ENCODE measurements around the gene LGALS16.
A peak's percentile ranks its signal among the peaks of the same experiment; 100 is the strongest.

The LGALS16 gene

GRCh38 chr19:39643591-39643990 is 12.1 kb upstream of the LGALS16 start:
- Histone ChIP-seq H3K9ac (ENCODE audit: low read depth, low read length) (no peak overlapping the region), H3K4me1 (ENCODE audit: insufficient read depth, low read length) (no peaks in the 10 kb centered on the region), H3K4me3 (ENCODE audit: low read depth in 1 of 2, low read length in 2 of 2) (no peak overlapping the region), H3K9me3 (ENCODE audit: insufficient read depth, low read length, severe bottlenecking) (no peaks in the 10 kb centered on the region), H3K27ac (ENCODE audit: low read length) (no peak overlapping the region), H3K4me2 (ENCODE audit: insufficient read depth, low read length) (no peak overlapping the region), H3K36me3 (ENCODE audit: insufficient read depth, low read length) (no peaks in the 10 kb centered on the region), H3K79me2 (ENCODE audit: insufficient read depth, low read length) (no peaks in the 10 kb centered on the region), H3K27me3 (ENCODE audit: insufficient read depth, low read length, poor library complexity) (no peaks in the 10 kb centered on the region), H4K20me1 (ENCODE audit: insufficient read depth, low read length) (no peaks in the 10 kb centered on the region), H2AFZ (ENCODE audit: low read depth, low read length) (no peak overlapping the region)
- DNase-seq (no peak), ATAC-seq (ENCODE audit: insufficient read depth, low read depth) (no peak)
- TF ChIP-seq, protein P1, sequence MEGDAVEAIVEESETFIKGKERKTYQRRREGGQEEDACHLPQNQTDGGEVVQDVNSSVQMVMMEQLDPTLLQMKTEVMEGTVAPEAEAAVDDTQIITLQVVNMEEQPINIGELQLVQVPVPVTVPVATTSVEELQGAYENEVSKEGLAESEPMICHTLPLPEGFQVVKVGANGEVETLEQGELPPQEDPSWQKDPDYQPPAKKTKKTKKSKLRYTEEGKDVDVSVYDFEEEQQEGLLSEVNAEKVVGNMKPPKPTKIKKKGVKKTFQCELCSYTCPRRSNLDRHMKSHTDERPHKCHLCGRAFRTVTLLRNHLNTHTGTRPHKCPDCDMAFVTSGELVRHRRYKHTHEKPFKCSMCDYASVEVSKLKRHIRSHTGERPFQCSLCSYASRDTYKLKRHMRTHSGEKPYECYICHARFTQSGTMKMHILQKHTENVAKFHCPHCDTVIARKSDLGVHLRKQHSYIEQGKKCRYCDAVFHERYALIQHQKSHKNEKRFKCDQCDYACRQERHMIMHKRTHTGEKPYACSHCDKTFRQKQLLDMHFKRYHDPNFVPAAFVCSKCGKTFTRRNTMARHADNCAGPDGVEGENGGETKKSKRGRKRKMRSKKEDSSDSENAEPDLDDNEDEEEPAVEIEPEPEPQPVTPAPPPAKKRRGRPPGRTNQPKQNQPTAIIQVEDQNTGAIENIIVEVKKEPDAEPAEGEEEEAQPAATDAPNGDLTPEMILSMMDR (IDR thresholded peaks at IDR 0.05; ENCODE audit: borderline replicate concordance, extremely low read depth, low read length, poor library complexity, severe bottlenecking) = no peak
- TF ChIP-seq EZH2 (IDR thresholded peaks at IDR 0.05; ENCODE audit: borderline replicate concordance, low read depth, low read length, severe bottlenecking) = no peak

DNA sequence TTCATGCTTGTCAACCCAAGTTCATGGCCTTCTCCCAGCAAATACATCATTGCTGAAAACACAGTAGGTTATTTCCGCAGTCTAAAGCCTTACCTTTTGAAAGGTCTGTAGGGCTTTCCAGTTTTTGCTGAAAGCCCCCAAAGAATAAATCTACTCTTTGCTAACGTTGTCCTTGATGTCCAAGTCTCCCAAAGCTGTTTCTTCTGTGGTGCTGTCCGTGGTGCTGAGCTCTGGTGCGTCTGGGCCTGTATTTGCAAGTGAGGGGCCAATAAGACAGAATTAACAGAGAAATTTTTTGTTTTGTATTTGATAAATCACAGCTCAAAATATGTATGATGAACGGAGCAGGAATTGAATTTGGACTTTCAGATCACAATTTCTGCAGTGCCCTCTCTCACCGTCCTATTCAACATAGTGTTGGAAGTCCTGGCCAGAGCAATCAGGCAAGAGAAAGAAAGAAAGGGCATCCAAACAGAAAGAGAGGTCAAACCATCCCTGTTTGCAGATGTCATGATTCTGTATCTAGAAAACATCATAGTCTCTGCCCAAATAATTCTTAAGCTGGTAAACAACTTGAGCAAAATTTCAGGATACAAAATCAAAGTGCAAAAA is 9.8 kb upstream of the LGALS16 start:
- Histone ChIP-seq H3K27ac (ENCODE audit: low read length) (no peak overlapping the region), H3K9ac (ENCODE audit: low read depth, low read length) (no peak overlapping the region), H3K4me3 (ENCODE audit: low read depth in 1 of 2, low read length in 2 of 2) (no peak overlapping the region), H3K36me3 (ENCODE audit: insufficient read depth, low read length) (no peaks in the 10 kb centered on the region), H3K4me2 (ENCODE audit: insufficient read depth, low read length) (no peak overlapping the region), H2AFZ (ENCODE audit: low read depth, low read length) (no peak overlapping the region), H3K27me3 (ENCODE audit: insufficient read depth, low read length, poor library complexity) (no peaks in the 10 kb centered on the region), H3K4me1 (ENCODE audit: insufficient read depth, low read length) (no peaks in the 10 kb centered on the region), H3K79me2 (ENCODE audit: insufficient read depth, low read length) (no peaks in the 10 kb centered on the region), H4K20me1 (ENCODE audit: insufficient read depth, low read length) (no peaks in the 10 kb centered on the region), H3K9me3 (ENCODE audit: insufficient read depth, low read length, severe bottlenecking) (no peaks in the 10 kb centered on the region)
- ATAC-seq (ENCODE audit: insufficient read depth, low read depth) (no peak), DNase-seq (peak; percentile 61)
- TF ChIP-seq EZH2 (IDR thresholded peaks at IDR 0.05; ENCODE audit: borderline replicate concordance, low read depth, low read length, severe bottlenecking) = no peak

DNA sequence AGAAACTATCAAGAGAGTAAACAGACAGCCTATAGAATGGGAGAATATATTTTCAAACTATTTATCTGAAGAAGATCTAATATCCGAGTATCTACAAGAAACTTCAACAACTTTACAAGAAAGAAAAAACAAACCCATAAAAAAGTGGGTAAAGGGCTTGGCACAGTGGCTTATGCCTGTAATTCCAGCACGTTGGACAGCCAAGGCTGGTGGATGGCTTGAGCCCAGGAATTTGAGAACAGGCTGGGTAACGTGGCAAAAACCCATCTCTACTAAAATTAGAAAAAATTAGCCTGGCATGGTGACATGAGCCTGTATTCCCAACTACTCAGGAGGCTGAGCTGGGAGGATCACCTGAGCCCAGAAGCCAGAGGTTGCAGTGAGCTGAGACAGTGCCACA is 7.8 kb upstream of the LGALS16 start:
- Histone ChIP-seq H3K4me3 (ENCODE audit: low read depth in 1 of 2, low read length in 2 of 2) (no peak overlapping the region), H3K4me2 (ENCODE audit: insufficient read depth, low read length) (no peak overlapping the region), H2AFZ (ENCODE audit: low read depth, low read length) (no peak overlapping the region), H3K79me2 (ENCODE audit: insufficient read depth, low read length) (no peaks in the 10 kb centered on the region), H3K27me3 (ENCODE audit: insufficient read depth, low read length, poor library complexity) (no peaks in the 10 kb centered on the region), H3K36me3 (ENCODE audit: insufficient read depth, low read length) (no peaks in the 10 kb centered on the region), H3K9me3 (ENCODE audit: insufficient read depth, low read length, severe bottlenecking) (no peaks in the 10 kb centered on the region), H3K27ac (ENCODE audit: low read length) (no peak overlapping the region), H3K9ac (ENCODE audit: low read depth, low read length) (no peak overlapping the region), H4K20me1 (ENCODE audit: insufficient read depth, low read length) (no peaks in the 10 kb centered on the region), H3K4me1 (ENCODE audit: insufficient read depth, low read length) (no peaks in the 10 kb centered on the region)
- no peak for ATAC-seq (ENCODE audit: insufficient read depth, low read depth)
- no peak for TF ChIP-seq EZH2 (IDR thresholded peaks at IDR 0.05; ENCODE audit: borderline replicate concordance, low read depth, low read length, severe bottlenecking)
- TF ChIP-seq, protein P1 (IDR thresholded peaks at IDR 0.05; ENCODE audit: borderline replicate concordance, extremely low read depth, low read length, poor library complexity, severe bottlenecking) = no peak
- no peak for DNase-seq

DNA sequence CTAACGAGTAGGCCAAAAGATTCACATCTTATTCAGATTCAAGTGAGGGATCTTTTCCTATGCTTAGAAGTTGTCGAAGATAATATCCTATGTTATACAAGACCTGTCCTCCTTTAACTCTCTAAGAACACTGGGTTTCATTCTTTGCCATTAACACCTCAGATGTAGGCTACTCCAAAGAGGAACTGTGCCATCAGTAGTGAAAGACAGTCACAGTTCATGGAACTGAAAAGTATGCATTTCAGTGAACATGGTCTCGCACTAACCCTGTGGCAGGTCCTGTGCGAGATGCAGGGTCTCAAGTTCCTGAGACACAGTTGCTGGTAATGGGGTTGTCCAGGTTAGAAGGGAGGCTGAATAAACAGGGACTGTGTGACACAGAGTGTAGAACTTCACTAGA is 4.1 kb downstream of the LGALS16 start:
- H2AFZ ChIP-seq (ENCODE audit: low read depth, low read length) = no peak overlapping the region
- H3K27me3 ChIP-seq (ENCODE audit: insufficient read depth, low read length, poor library complexity) = no peaks in the 10 kb centered on the region
- DNase-seq (no peak), ATAC-seq (ENCODE audit: insufficient read depth, low read depth) (no peak)
- no peak overlapping the region for H3K27ac ChIP-seq (ENCODE audit: low read length)
- H3K9me3 ChIP-seq (ENCODE audit: insufficient read depth, low read length, severe bottlenecking) = no peaks in the 10 kb centered on the region
- H3K4me1 ChIP-seq (ENCODE audit: insufficient read depth, low read length) = no peaks in the 10 kb centered on the region
- no peaks in the 10 kb centered on the region for H4K20me1 ChIP-seq (ENCODE audit: insufficient read depth, low read length)
- no peak overlapping the region for H3K4me3 ChIP-seq (ENCODE audit: low read depth in 1 of 2, low read length in 2 of 2)
- H3K4me2 ChIP-seq (ENCODE audit: insufficient read depth, low read length) = no peak overlapping the region
- no peaks in the 10 kb centered on the region for H3K79me2 ChIP-seq (ENCODE audit: insufficient read depth, low read length)
- TF ChIP-seq EZH2 (IDR thresholded peaks at IDR 0.05; ENCODE audit: borderline replicate concordance, low read depth, low read length, severe bottlenecking) = no peak
- TF ChIP-seq, protein P1 (IDR thresholded peaks at IDR 0.05; ENCODE audit: borderline replicate concordance, extremely low read depth, low read length, poor library complexity, severe bottlenecking) = no peak
- H3K9ac ChIP-seq (ENCODE audit: low read depth, low read length) = no peak overlapping the region
- H3K36me3 ChIP-seq (ENCODE audit: insufficient read depth, low read length) = no peaks in the 10 kb centered on the region
